ENCODE measurements around the gene GPM6B. TPM values are rescaled to one million over a fixed set of nuclear protein-coding genes. Genes with fewer than 3 reads are reported as not detected.

The GPM6B gene
- total and polyA plus RNA-seq, 2 of the 4 experiments (the other 2 are of a cell fraction) = 4.2 to 5.9 TPM

- H2BK5ac ChIP-seq (ENCODE audit: low read depth, low read length, poor library complexity, severe bottlenecking) = no peak overlapping the region
- no peak overlapping the region for H3K18ac ChIP-seq (ENCODE audit: low read depth, low read length)
- no peaks in the 10 kb centered on the region for H3K9me1 ChIP-seq (ENCODE audit: insufficient read depth, low read length)
- no peak overlapping the region for H3K4me3 ChIP-seq (ENCODE audit: insufficient read depth, low read depth, low read length)
- H3K4me2 ChIP-seq (ENCODE audit: low read depth, low read length) = no peak overlapping the region
- no peak overlapping the region for H2BK120ac ChIP-seq (ENCODE audit: low read depth, low read length)
- TF ChIP-seq POLR2A (IDR thresholded peaks at IDR 0.05; ENCODE audit: low read depth, low read length) (no peak), FOS (IDR thresholded peaks at IDR 0.05; ENCODE audit: low read depth, low read length) (no peak), NFE2L2 (IDR thresholded peaks at IDR 0.05; ENCODE audit: low read depth, low read length) (no peak), CHD1 (IDR thresholded peaks at IDR 0.05; ENCODE audit: low read depth, low read length) (no peak), SMC3 (IDR thresholded peaks at IDR 0.05; ENCODE audit: low read depth, low read length) (no peak), RAD21 (IDR thresholded peaks at IDR 0.05; ENCODE audit: low read length) (no peak), RCOR1 (IDR thresholded peaks at IDR 0.05; ENCODE audit: insufficient replicate concordance, low read length) (no peak), USF2 (IDR thresholded peaks at IDR 0.05; ENCODE audit: low read depth, low read length) (no peak), CTCF (conservative IDR thresholded peaks at IDR 0.05; ENCODE audit: low read depth, low read length) (no peak), MXI1 (IDR thresholded peaks at IDR 0.05; ENCODE audit: borderline replicate concordance, low read depth, low read length) (no peak), MAFK (IDR thresholded peaks at IDR 0.05; ENCODE audit: low read depth, low read length) (no peak), BHLHE40 (IDR thresholded peaks at IDR 0.05; ENCODE audit: low read depth, low read length) (no peak), MAZ (IDR thresholded peaks at IDR 0.05; ENCODE audit: borderline replicate concordance, low read depth, low read length) (no peak), RFX5 (IDR thresholded peaks at IDR 0.05; ENCODE audit: low read depth, low read length) (no peak), CEBPB (IDR thresholded peaks at IDR 0.05; ENCODE audit: low read depth, low read length) (no peak)
- TF ChIP-seq, protein P1, sequence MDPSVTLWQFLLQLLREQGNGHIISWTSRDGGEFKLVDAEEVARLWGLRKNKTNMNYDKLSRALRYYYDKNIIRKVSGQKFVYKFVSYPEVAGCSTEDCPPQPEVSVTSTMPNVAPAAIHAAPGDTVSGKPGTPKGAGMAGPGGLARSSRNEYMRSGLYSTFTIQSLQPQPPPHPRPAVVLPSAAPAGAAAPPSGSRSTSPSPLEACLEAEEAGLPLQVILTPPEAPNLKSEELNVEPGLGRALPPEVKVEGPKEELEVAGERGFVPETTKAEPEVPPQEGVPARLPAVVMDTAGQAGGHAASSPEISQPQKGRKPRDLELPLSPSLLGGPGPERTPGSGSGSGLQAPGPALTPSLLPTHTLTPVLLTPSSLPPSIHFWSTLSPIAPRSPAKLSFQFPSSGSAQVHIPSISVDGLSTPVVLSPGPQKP (IDR thresholded peaks at IDR 0.05; ENCODE audit: borderline replicate concordance, low read depth, low read length) = no peak
- H2AFZ ChIP-seq (replicated peaks; ENCODE audit: low read length, poor library complexity) = no peak overlapping the region
- no peak overlapping the region for H3K23ac ChIP-seq (ENCODE audit: low read depth, low read length)
- H2BK20ac ChIP-seq (ENCODE audit: low read depth, low read length) = no peak overlapping the region
- intact Hi-C loops (cut with micrococcal nuclease) (no loop called here), dilution Hi-C loops (cut with HindIII; ENCODE audit: low sequenced_read_pairs, unreplicated experiment) (no loop called here), in situ Hi-C loops (cut with MboI; ENCODE audit: low sequenced_read_pairs) (no loop called here)
- H3K27ac ChIP-seq (ENCODE audit: insufficient read depth, low read length) = no peak overlapping the region
- no peak overlapping the region for H2AK9ac ChIP-seq (replicated peaks; ENCODE audit: low read depth, low read length, poor library complexity)
- H3K9me3 ChIP-seq (ENCODE audit: control insufficient read depth, insufficient read depth, low read length) = no peaks in the 10 kb centered on the region
- no peak for DNase-seq
- no peak overlapping the region for H2BK15ac ChIP-seq (ENCODE audit: low read depth, low read length)
- no peaks in the 10 kb centered on the region for H4K20me1 ChIP-seq (ENCODE audit: insufficient read depth, low read length)
- no peak overlapping the region for H3K4ac ChIP-seq (ENCODE audit: low read depth, low read length)
- H3K14ac ChIP-seq (replicated peaks; ENCODE audit: low read depth, low read length) = no peak overlapping the region
- BruUV-seq (replicated peaks) = no TSS peak
- ChIA-PET POLR2A (ENCODE audit: unreplicated experiment) (no interaction called here), CTCF (interaction anchor here (0.6 kb wide), 1 partner anchor 79 kb away, joined by 3 read pairs; no protein-coding TSS in a partner anchor)
- H2AK5ac ChIP-seq (ENCODE audit: low read depth, low read length) = no peak overlapping the region
- no peak overlapping the region for H3K9ac ChIP-seq (ENCODE audit: low read depth, low read length)
- no peaks in the 10 kb centered on the region for H3K4me1 ChIP-seq (ENCODE audit: control insufficient read depth, insufficient read depth, low read length)
- no peak overlapping the region for H4K5ac ChIP-seq (ENCODE audit: low read depth, low read length)
- ATAC-seq (ENCODE audit: low read depth) = no peak
- H3K36me3 ChIP-seq (ENCODE audit: control insufficient read depth, insufficient read depth, low read length) = no peaks in the 10 kb centered on the region
- no peak overlapping the region for H3K56ac ChIP-seq (ENCODE audit: extremely low read depth, insufficient read depth, low read length)
- H4K91ac ChIP-seq (ENCODE audit: insufficient read depth, low read depth, low read length) = no peak overlapping the region
- no peak overlapping the region for H4K8ac ChIP-seq (ENCODE audit: low read depth in 2 of 2, low read length in 2 of 2)
- H3K27me3 ChIP-seq (ENCODE audit: control insufficient read depth, insufficient read depth, low read length) = peaks cover 7% of the 10 kb centered on the region
- no peaks in the 10 kb centered on the region for H3K79me1 ChIP-seq (ENCODE audit: low read depth in 1 of 2, low read length in 2 of 2)
- 58% methylated on average over 1 of the region's 1 CpG; no CpG with 5 or more reads in 1 of the 2 experiments for WGBS, 2 experiments (ENCODE audit: extremely low coverage in 2 of 2, insufficient read length in 1 of 2)
Observed at GRCh38 chrX:13855689-13856450, 39.0 kb upstream of the GPM6B start.

Measured in IMR-90 (cell line).